ENCODE results near the gene NRIP2. TPM values are rescaled to one million over a fixed set of nuclear protein-coding genes. Genes with fewer than 3 reads are reported as not detected.

Gene NRIP2
- total and polyA plus RNA-seq, 2 donors (not counting 3 experiments of a cell fraction or from before 2014, with no cell fraction given), result not detected

DNA sequence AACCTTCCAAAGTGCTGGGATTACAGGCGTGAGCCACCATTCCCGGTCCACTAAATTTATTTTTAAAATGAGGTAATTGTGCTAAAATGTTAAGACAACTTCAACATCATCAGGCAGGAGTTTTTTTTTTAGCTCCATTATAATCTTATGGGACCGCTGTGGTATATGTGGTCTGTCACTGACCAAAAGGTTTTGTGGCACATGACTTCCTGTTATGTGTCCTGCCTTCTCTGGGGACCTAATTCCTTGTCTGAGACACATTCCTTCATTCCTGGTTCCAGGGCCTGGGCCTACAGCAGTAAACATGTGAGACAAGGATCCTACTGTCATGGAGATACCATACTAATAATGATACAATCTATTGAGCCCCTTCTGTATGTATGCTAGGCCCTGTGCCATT lies 17.1 kb upstream of the NRIP2 start:
- dilution Hi-C loops (cut with MboI; ENCODE audit: extremely low pct_ligation_motif_present, low sequenced_read_pairs), result no loop called here

More for the DNA sequence above, 17.1 kb upstream of the NRIP2 start:
- no peaks in the 10 kb centered on the region for H3K9me3 ChIP-seq (replicated peaks; ENCODE audit: control insufficient read depth, insufficient read depth, low read length)
- no peak for TF ChIP-seq EZH2 (IDR thresholded peaks at IDR 0.05; ENCODE audit: borderline replicate concordance, low read depth, low read length, severe bottlenecking)
- no peak for TF ChIP-seq JUN (IDR thresholded peaks at IDR 0.05; ENCODE audit: borderline replicate concordance, insufficient read depth, insufficient read length, low read depth)
- TF ChIP-seq POLR2AphosphoS5 (IDR thresholded peaks at IDR 0.05; ENCODE audit: insufficient read depth, low read depth, low read length), result no peak
- TF ChIP-seq, protein P1, sequence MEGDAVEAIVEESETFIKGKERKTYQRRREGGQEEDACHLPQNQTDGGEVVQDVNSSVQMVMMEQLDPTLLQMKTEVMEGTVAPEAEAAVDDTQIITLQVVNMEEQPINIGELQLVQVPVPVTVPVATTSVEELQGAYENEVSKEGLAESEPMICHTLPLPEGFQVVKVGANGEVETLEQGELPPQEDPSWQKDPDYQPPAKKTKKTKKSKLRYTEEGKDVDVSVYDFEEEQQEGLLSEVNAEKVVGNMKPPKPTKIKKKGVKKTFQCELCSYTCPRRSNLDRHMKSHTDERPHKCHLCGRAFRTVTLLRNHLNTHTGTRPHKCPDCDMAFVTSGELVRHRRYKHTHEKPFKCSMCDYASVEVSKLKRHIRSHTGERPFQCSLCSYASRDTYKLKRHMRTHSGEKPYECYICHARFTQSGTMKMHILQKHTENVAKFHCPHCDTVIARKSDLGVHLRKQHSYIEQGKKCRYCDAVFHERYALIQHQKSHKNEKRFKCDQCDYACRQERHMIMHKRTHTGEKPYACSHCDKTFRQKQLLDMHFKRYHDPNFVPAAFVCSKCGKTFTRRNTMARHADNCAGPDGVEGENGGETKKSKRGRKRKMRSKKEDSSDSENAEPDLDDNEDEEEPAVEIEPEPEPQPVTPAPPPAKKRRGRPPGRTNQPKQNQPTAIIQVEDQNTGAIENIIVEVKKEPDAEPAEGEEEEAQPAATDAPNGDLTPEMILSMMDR (IDR thresholded peaks at IDR 0.05; ENCODE audit: extremely low read depth in 1 of 2, insufficient read depth in 1 of 2, low read depth in 1 of 2, low read length in 2 of 2), result no peak
- TF ChIP-seq GATA2 (IDR thresholded peaks at IDR 0.05; ENCODE audit: insufficient read depth, insufficient read length, low read depth, low read length), result no peak
- TF ChIP-seq POLR2A (IDR thresholded peaks at IDR 0.05; ENCODE audit: low read depth, low read length), result no peak
- no peak for TF ChIP-seq FOS (IDR thresholded peaks at IDR 0.05; ENCODE audit: borderline replicate concordance, insufficient read depth, low read length)
- TF ChIP-seq, protein P2, sequence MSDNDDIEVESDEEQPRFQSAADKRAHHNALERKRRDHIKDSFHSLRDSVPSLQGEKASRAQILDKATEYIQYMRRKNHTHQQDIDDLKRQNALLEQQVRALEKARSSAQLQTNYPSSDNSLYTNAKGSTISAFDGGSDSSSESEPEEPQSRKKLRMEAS (IDR thresholded peaks at IDR 0.05; ENCODE audit: insufficient read depth, insufficient read length), result no peak
- TF ChIP-seq MYC (IDR thresholded peaks at IDR 0.05; ENCODE audit: low read depth, low read length), result no peak
- ChIA-PET CTCF (interaction anchor here (0.7 to 1.5 kb wide), 6 partner anchors 25 to 190 kb away, joined by 3 to 9 read pairs (median 4); partner anchors contain the start of genes FOXM1 and RHNO1), POLR2A (no interaction called here)
- H3K36me3 ChIP-seq (ENCODE audit: control insufficient read depth in 2 of 2, extremely low read depth in 1 of 2, insufficient read depth in 2 of 2, low read length in 2 of 2), result no peaks in the 10 kb centered on the region
- H3K9me1 ChIP-seq (replicated peaks; ENCODE audit: control insufficient read depth, extremely low read depth, insufficient read depth, low read length), result no peaks in the 10 kb centered on the region
- no peak overlapping the region for H3K4me2 ChIP-seq (ENCODE audit: insufficient read depth, low read length)
- H3K4me3 ChIP-seq (replicated peaks in 1 of 3; ENCODE audit: insufficient read depth in 1 of 3, low read depth in 1 of 3, low read length in 3 of 3), result no peak overlapping the region
- H3K9ac ChIP-seq (replicated peaks; ENCODE audit: extremely low read depth, insufficient read depth, low read length), result no peak overlapping the region
- FAIRE-seq, result no peak
- H3K27me3 ChIP-seq (ENCODE audit: control insufficient read depth in 2 of 2, insufficient read depth in 2 of 2, low read length in 2 of 2), result no peaks in the 10 kb centered on the region
- peaks cover 4% of the 10 kb centered on the region for H3K4me1 ChIP-seq (ENCODE audit: control insufficient read depth, extremely low read depth, insufficient read depth, low read length)
- H4K20me1 ChIP-seq (replicated peaks; ENCODE audit: control insufficient read depth, extremely low read depth, insufficient read depth, low read length), result no peaks in the 10 kb centered on the region
- H3K79me2 ChIP-seq (ENCODE audit: control insufficient read depth, insufficient read depth, low read length), result no peaks in the 10 kb centered on the region
- no peak overlapping the region for H3K27ac ChIP-seq (ENCODE audit: insufficient read depth, low read depth, low read length)
- intact Hi-C loops (cut with micrococcal nuclease), result no loop called here
- no peak overlapping the region for H2AFZ ChIP-seq (ENCODE audit: low read depth, low read length)
- DNase-seq (ENCODE audit: low read depth, low spot score), result no peak
- BruUV-seq (replicated peaks), result no TSS peak

All from endothelial cell of umbilical vein (primary cell).